ENCODE measurements around the gene PDIK1L. TPM values are rescaled to one million over a fixed set of nuclear protein-coding genes. Genes with fewer than 3 reads are reported as not detected.
A peak's percentile ranks its signal among the peaks of the same experiment; 100 is the strongest.
"Not testable (repeated sequence)": the region's sequence is repeated elsewhere in the genome, so short reads cannot be mapped to it uniquely, and the experiment has no call there.

Gene PDIK1L
- total RNA-seq, 1 donor from 2014 or later: 22.8 TPM

DNA sequence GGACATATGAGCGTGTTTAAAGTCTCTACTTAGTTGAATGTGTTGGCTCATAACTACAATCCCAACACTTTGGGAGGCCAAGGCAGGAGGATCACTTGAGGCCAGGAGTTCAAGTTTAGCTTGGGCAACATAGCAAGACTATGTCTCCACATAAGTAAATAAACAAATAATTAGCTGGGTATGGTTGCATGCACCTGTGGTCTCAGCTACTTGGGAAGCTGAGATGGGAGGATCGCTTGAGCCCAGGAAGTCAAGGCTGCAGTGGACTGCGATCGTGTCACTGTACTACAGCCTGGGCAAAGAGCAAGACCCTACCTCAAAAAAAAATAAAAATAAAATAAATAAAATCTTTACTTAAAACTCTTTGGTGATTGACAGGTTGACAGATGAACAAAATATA lies 13.0 kb upstream of the PDIK1L start:
- no peaks in the 10 kb centered on the region for H3K9me3 Mint-ChIP-seq
- no peaks in the 10 kb centered on the region for H3K27me3 Mint-ChIP-seq (ENCODE audit: low read depth)
- TF ChIP-seq, protein P1, sequence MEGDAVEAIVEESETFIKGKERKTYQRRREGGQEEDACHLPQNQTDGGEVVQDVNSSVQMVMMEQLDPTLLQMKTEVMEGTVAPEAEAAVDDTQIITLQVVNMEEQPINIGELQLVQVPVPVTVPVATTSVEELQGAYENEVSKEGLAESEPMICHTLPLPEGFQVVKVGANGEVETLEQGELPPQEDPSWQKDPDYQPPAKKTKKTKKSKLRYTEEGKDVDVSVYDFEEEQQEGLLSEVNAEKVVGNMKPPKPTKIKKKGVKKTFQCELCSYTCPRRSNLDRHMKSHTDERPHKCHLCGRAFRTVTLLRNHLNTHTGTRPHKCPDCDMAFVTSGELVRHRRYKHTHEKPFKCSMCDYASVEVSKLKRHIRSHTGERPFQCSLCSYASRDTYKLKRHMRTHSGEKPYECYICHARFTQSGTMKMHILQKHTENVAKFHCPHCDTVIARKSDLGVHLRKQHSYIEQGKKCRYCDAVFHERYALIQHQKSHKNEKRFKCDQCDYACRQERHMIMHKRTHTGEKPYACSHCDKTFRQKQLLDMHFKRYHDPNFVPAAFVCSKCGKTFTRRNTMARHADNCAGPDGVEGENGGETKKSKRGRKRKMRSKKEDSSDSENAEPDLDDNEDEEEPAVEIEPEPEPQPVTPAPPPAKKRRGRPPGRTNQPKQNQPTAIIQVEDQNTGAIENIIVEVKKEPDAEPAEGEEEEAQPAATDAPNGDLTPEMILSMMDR (conservative IDR thresholded peaks at IDR 0.05): no peak
- H3K27ac Mint-ChIP-seq (ENCODE audit: unreplicated experiment): no peak overlapping the region
- no peak overlapping the region for H3K4me3 Mint-ChIP-seq
- H3K4me1 Mint-ChIP-seq: peaks cover 35% of the 10 kb centered on the region
- H3K36me3 Mint-ChIP-seq (ENCODE audit: low read depth): no peaks in the 10 kb centered on the region
- no peak for DNase-seq (ENCODE audit: low read depth, low spot score)

DNA sequence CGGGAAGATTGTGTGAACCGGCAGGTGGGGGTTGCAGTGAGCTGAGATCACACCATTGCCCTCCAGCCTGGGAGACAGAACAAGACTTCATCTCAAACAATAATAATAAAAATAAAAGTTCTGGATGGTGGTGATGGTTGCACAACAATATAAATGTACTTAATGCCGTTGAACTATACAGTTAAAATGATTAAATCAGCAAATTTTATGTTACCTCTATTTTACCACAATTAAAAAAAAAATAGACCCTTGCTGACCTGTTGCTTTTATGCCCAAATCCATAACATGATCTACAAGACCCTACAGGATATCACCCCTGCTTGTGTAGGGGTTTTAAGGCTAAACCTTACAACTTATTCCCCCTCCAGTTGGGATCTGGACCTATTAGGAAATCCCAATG lies 11.8 kb upstream of the PDIK1L start:
- H3K9me3 Mint-ChIP-seq: no peaks in the 10 kb centered on the region
- TF ChIP-seq, protein P1 (conservative IDR thresholded peaks at IDR 0.05): no peak
- H3K4me3 Mint-ChIP-seq: no peak overlapping the region
- H3K27ac Mint-ChIP-seq (ENCODE audit: unreplicated experiment): no peak overlapping the region
- H3K27me3 Mint-ChIP-seq (ENCODE audit: low read depth): no peaks in the 10 kb centered on the region
- no peak for DNase-seq (ENCODE audit: low read depth, low spot score)
- H3K4me1 Mint-ChIP-seq: peaks cover 27% of the 10 kb centered on the region
- H3K36me3 Mint-ChIP-seq (ENCODE audit: low read depth): no peaks in the 10 kb centered on the region

DNA sequence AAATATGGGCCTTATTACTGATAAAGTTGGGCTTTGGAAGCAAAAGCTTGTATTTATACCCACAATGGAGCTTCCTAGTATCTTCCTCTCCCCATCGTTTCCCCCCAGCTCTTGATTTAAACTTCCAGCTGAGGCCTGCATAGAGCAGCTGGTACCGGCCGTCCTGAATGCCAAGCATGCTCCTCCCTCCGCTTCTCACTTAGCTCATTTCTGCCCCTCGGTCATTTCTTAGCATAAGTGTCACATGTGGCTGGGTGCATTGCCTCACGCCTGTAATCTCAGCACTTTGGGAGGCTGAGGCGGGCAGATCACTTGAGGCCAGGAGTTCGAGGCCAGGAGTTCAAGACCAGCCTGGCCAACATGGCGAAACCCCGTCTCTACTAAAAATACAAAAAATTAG lies 11.4 kb upstream of the PDIK1L start:
- not testable (repeated sequence) for H3K4me3 Mint-ChIP-seq; DNase-seq (ENCODE audit: low read depth, low spot score); H3K9me3 Mint-ChIP-seq; H3K27me3 Mint-ChIP-seq (ENCODE audit: low read depth); H3K36me3 Mint-ChIP-seq (ENCODE audit: low read depth)
- Mint-ChIP-seq H3K4me1 (peaks cover 29% of the 10 kb centered on the region), H3K27ac (ENCODE audit: unreplicated experiment) (peak overlapping the region; percentile 67)

DNA sequence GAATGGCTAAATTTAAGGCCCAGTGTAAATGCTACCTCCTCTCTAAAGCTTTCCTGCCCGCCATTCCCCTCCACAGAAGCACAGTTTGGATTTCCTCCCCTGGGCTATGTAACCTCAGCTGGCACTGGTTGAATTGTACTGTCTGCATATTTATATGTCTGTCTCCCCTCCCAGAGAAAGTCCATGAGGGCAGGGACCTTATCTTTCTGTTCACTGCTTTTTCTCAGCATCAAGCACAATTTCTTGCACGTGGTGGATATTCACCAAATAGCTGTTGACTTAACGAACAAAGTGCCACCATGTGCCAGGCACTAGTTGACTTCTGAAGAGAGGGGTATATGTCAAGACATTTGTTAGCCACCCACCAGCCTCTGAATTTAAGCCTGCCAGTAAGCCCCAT lies 9.5 kb upstream of the PDIK1L start:
- Mint-ChIP-seq H3K27ac (ENCODE audit: unreplicated experiment) (no peak overlapping the region), H3K4me3 (no peak overlapping the region), H3K9me3 (no peaks in the 10 kb centered on the region), H3K36me3 (ENCODE audit: low read depth) (no peaks in the 10 kb centered on the region), H3K27me3 (ENCODE audit: low read depth) (no peaks in the 10 kb centered on the region), H3K4me1 (peaks cover 14% of the 10 kb centered on the region)
- TF ChIP-seq, protein P1 (conservative IDR thresholded peaks at IDR 0.05): no peak
- DNase-seq (ENCODE audit: low read depth, low spot score): no peak

DNA sequence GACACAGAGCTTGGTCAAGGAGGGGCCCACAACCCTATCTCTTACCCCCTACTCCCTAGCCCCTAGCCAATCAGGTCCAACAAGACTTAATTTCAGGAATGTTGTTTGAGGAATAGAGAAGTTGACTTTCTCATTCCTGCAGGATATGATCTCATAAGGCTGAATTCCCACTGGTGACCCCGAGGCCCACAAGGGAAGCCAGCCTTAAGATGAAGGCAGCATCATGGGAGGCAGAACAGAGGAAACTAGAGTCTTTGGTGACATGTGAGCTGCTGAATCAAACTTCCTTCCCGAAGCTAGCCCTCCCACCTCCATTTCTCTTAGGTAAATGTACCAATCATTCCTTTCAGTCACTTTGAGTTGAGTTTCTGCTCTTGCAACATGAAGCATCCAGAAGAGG lies 9.1 kb upstream of the PDIK1L start:
- DNase-seq (ENCODE audit: low read depth, low spot score): no peak
- no peaks in the 10 kb centered on the region for H3K9me3 Mint-ChIP-seq
- H3K4me1 Mint-ChIP-seq: peaks cover 14% of the 10 kb centered on the region
- TF ChIP-seq, protein P1 (conservative IDR thresholded peaks at IDR 0.05): no peak
- H3K27me3 Mint-ChIP-seq (ENCODE audit: low read depth): no peaks in the 10 kb centered on the region
- H3K4me3 Mint-ChIP-seq: no peak overlapping the region
- no peaks in the 10 kb centered on the region for H3K36me3 Mint-ChIP-seq (ENCODE audit: low read depth)
- H3K27ac Mint-ChIP-seq (ENCODE audit: unreplicated experiment): no peak overlapping the region

DNA sequence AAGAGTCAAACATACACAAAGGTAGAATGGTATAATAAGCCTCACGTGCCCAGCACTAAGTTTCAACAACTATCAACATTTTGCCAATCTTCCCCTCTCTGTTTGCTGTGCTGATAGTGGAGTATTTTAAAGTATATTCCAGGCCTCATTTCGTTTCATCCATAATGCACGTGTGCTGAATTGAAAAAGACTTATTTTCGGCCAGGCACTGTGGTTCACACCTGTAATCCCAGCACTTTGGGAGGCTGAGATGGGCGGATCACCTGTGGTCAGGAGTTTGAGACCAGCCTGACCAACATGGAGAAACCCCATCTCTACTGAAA lies 6.4 kb upstream of the PDIK1L start:
- not testable (repeated sequence) for DNase-seq (ENCODE audit: low read depth, low spot score)
- H3K4me3 Mint-ChIP-seq: peak overlapping the region; percentile 44

More for the DNA sequence above, 6.4 kb upstream of the PDIK1L start:
- H3K27me3 Mint-ChIP-seq (ENCODE audit: low read depth); H3K27ac Mint-ChIP-seq (ENCODE audit: unreplicated experiment); H3K9me3 Mint-ChIP-seq; H3K36me3 Mint-ChIP-seq (ENCODE audit: low read depth): not testable (repeated sequence)
- peaks cover 23% of the 10 kb centered on the region for H3K4me1 Mint-ChIP-seq
- TF ChIP-seq, protein P1 (conservative IDR thresholded peaks at IDR 0.05): peak; percentile 5

All from neural crest cell (in vitro differentiated cells).